ENCODE measurements around the gene MAX. TPM values are rescaled to one million over a fixed set of nuclear protein-coding genes. Genes with fewer than 3 reads are reported as not detected.

The MAX gene
- total and polyA plus RNA-seq, 2 of the 13 experiments (the other 11 are each of a cell fraction or from before 2014, with no cell fraction given): 28.5 to 29.3 TPM

GRCh38 chr14:65102441-65103149, at the start of gene MAX (continued):
- TF ChIP-seq GMEB2 (CRISPR knock-in tag; IDR thresholded peaks at IDR 0.05; ENCODE audit: low read depth) (peak; percentile 94), GRHL1 (CRISPR knock-in tag; conservative IDR thresholded peaks at IDR 0.05) (no peak), CREM (IDR thresholded peaks at IDR 0.05) (peak; percentile 91), CREM (CRISPR knock-in tag; IDR thresholded peaks at IDR 0.05) (no peak), CAMTA2 (CRISPR knock-in tag; IDR thresholded peaks at IDR 0.05; ENCODE audit: borderline replicate concordance) (0 out of 2 replicates have a peak, but pooled peaks have one; percentile 34), ZNF441 (CRISPR knock-in tag; IDR thresholded peaks at IDR 0.05; ENCODE audit: borderline replicate concordance) (0 out of 2 replicates have a peak, but pooled peaks have one; percentile 20), KLF6 (CRISPR knock-in tag; IDR thresholded peaks at IDR 0.05) (0 out of 2 replicates have a peak, but pooled peaks have one; percentile 54), GMEB1 (CRISPR knock-in tag; IDR thresholded peaks at IDR 0.05; ENCODE audit: borderline replicate concordance) (peak; percentile 97), NCOA1 (CRISPR knock-in tag; IDR thresholded peaks at IDR 0.05) (0 out of 2 replicates have a peak, but pooled peaks have one; percentile 12), ZBTB2 (CRISPR knock-in tag; IDR thresholded peaks at IDR 0.05; ENCODE audit: low read depth) (peak; percentile 83), PATZ1 (CRISPR knock-in tag; IDR thresholded peaks at IDR 0.05) (peak; percentile 73), GABPA (IDR thresholded peaks at IDR 0.05; ENCODE audit: low read depth, low read length) (peak; percentile 14; the same call in 1 of the 2 replicates), GABPA (CRISPR knock-in tag; IDR thresholded peaks at IDR 0.05; ENCODE audit: low read depth) (peak; percentile 77), ZNF777 (CRISPR knock-in tag; IDR thresholded peaks at IDR 0.05) (peak; percentile 92), ZMYM4 (CRISPR knock-in tag; IDR thresholded peaks at IDR 0.05) (peak; percentile 31; the same call in 1 of the 2 replicates), ZBTB34 (CRISPR knock-in tag; IDR thresholded peaks at IDR 0.05) (no peak)

Measured in HepG2 (cell line).